ENCODE measurements around the gene TPRG1. TPM values are rescaled to one million over a fixed set of nuclear protein-coding genes. Genes with fewer than 3 reads are reported as not detected.

The TPRG1 gene
- total RNA-seq, 2 donors from 2014 or later, result 2.1 to 4.6 TPM

GRCh38 chr3:189312866-189313265 is 141.1 kb downstream of the TPRG1 start:
- 83 to 86% methylated on average over 4 of the region's 4 CpGs for WGBS, 2 donors
- Histone ChIP-seq H3K27ac (no peak overlapping the region), H3K36me3 (replicated peaks in 1 of 2; ENCODE audit: insufficient read depth in 1 of 2, low read depth in 2 of 2) (no peaks in the 10 kb centered on the region), H3K4me3 (no peak overlapping the region), H3K27me3 (no peaks in the 10 kb centered on the region), H3K9me3 (no peaks in the 10 kb centered on the region), H3K4me1 (no peaks in the 10 kb centered on the region)
- intact Hi-C loops (cut with DNase I), result no loop called here
- ATAC-seq, result no peak
- no peak for DNase-seq
- TF ChIP-seq POLR2A (IDR thresholded peaks at IDR 0.05) (no peak), CTCF (IDR thresholded peaks at IDR 0.05) (no peak)

- H3K27ac ChIP-seq, result no peak overlapping the region
- H3K9me3 ChIP-seq, result no peaks in the 10 kb centered on the region
- intact Hi-C loops (cut with DNase I), result no loop called here
- H3K4me3 ChIP-seq, result no peak overlapping the region
- H3K36me3 ChIP-seq (replicated peaks in 1 of 2; ENCODE audit: insufficient read depth in 1 of 2, low read depth in 2 of 2), result no peaks in the 10 kb centered on the region
- WGBS, 2 donors, result 57 to 61% methylated on average over 6 of the region's 6 CpGs
- H3K27me3 ChIP-seq, result no peaks in the 10 kb centered on the region
- DNase-seq (peak in 1 of 4 donors; percentile 10), ATAC-seq (no peak)
- H3K4me1 ChIP-seq, result no peaks in the 10 kb centered on the region
- TF ChIP-seq CTCF (IDR thresholded peaks at IDR 0.05) (no peak), POLR2A (IDR thresholded peaks at IDR 0.05) (no peak)
These were observed 144.7 kb downstream of the TPRG1 start for GRCh38 chr3:189316296-189317019.

GRCh38 chr3:189317911-189318310 is 146.1 kb downstream of the TPRG1 start:
- 77 to 86% methylated on average over 3 of the region's 3 CpGs for WGBS, 2 donors
- ATAC-seq (no peak), DNase-seq (no peak)
- intact Hi-C loops (cut with DNase I), result no loop called here
- Histone ChIP-seq H3K4me1 (no peaks in the 10 kb centered on the region), H3K27ac (no peak overlapping the region), H3K27me3 (no peaks in the 10 kb centered on the region), H3K36me3 (replicated peaks in 1 of 2; ENCODE audit: insufficient read depth in 1 of 2, low read depth in 2 of 2) (no peaks in the 10 kb centered on the region), H3K9me3 (no peaks in the 10 kb centered on the region), H3K4me3 (no peak overlapping the region)
- TF ChIP-seq POLR2A (IDR thresholded peaks at IDR 0.05), result no peak
- no peak for TF ChIP-seq CTCF (IDR thresholded peaks at IDR 0.05)

GRCh38 chr3:189320511-189320910 is 148.7 kb downstream of the TPRG1 start:
- ATAC-seq (no peak), DNase-seq (no peak)
- H3K27ac ChIP-seq, result no peak overlapping the region
- WGBS, 2 donors, result 85 to 87% methylated on average over 3 of the region's 3 CpGs
- no peak overlapping the region for H3K4me3 ChIP-seq
- H3K36me3 ChIP-seq (replicated peaks in 1 of 2; ENCODE audit: insufficient read depth in 1 of 2, low read depth in 2 of 2), result no peaks in the 10 kb centered on the region
- no peaks in the 10 kb centered on the region for H3K27me3 ChIP-seq
- TF ChIP-seq CTCF (IDR thresholded peaks at IDR 0.05) (no peak), POLR2A (IDR thresholded peaks at IDR 0.05) (no peak)
- no peaks in the 10 kb centered on the region for H3K9me3 ChIP-seq
- H3K4me1 ChIP-seq, result no peaks in the 10 kb centered on the region
- intact Hi-C loops (cut with DNase I), result no loop called here

- Histone ChIP-seq H3K4me3 (no peak overlapping the region), H3K27me3 (no peaks in the 10 kb centered on the region), H3K36me3 (replicated peaks in 1 of 2; ENCODE audit: insufficient read depth in 1 of 2, low read depth in 2 of 2) (no peaks in the 10 kb centered on the region), H3K9me3 (no peaks in the 10 kb centered on the region), H3K27ac (no peak overlapping the region), H3K4me1 (no peaks in the 10 kb centered on the region)
- no peak for TF ChIP-seq CTCF (IDR thresholded peaks at IDR 0.05)
- no peak for TF ChIP-seq POLR2A (IDR thresholded peaks at IDR 0.05)
- intact Hi-C loops (cut with DNase I), result no loop called here
- DNase-seq (no peak), ATAC-seq (no peak)
- WGBS, 2 donors, result 48 to 52% methylated on average over 4 of the region's 4 CpGs
These were observed 150.6 kb downstream of the TPRG1 start for GRCh38 chr3:189322339-189322738.

Data from body of pancreas (tissue), 4 donors.